HG02981 (cell line): ENCODE data around the gene TMTC1.
"Not testable (repeated sequence)": the region's sequence is repeated elsewhere in the genome, so short reads cannot be mapped to it uniquely, and the experiment has no call there.

Source experiments
- ATAC-seq: cut with Tn5 transposase; IDR thresholded peaks from one replicate; pipeline ENCODE4 v1.9.1; 2021; ENCODE audit warnings: mild to moderate bottlenecking, moderate library complexity; ENCODE audit not compliant: unreplicated experiment

TMTC1 gene

DNA sequence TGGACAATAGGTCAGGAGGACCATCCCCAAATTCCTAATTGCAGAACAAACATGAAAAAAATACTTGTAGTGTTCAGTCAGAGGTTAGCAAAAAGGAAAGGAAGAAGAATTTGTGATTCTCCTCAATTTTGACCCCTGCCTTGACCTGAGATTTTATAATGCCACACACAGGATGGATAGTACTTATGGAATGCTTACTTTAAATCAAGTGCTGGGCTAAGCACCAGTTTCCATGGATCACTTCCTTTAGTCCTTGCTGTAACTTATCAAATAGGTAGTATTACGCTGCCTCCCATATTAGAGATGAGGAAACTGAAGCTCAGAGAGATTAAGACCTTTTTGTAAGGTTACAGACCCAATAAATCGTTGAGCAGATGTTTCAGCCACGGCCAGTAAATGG lies 205.0 kb downstream of the TMTC1 start:
- ATAC-seq = no peak

DNA sequence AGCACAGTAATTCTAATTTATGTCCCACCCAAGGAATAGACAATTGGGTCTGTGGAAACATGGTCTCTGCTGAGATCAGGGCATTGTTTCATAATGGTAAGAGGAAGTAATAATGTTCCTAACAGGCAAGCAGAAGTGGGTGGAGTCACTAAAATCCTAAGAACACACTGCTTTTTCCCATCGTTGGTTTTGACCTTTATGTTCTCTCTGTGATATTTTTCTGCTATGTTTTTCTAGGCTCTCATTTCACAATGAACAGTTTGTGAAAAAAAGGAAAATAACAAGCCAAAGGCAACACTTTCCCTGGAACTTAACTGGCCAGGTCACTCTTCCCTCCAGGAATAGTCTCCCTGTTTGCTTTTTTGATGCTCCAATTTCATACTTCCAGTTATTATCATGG lies 205.7 kb downstream of the TMTC1 start:
- ATAC-seq = no peak

GRCh38 chr12:29574500-29574899 lies 209.2 kb downstream of the TMTC1 start:
- ATAC-seq = no peak

GRCh38 chr12:29572938-29573337 lies 210.8 kb downstream of the TMTC1 start:
- no peak for ATAC-seq

- ATAC-seq = no peak
Observed at GRCh38 chr12:29572464-29572863, 211.3 kb downstream of the TMTC1 start.

- no peak for ATAC-seq
Observed at GRCh38 chr12:29569132-29569757, 214.5 kb downstream of the TMTC1 start.

- ATAC-seq = no peak
Observed at GRCh38 chr12:29566441-29566840, 217.3 kb downstream of the TMTC1 start.

GRCh38 chr12:29565727-29566126 lies 218.0 kb downstream of the TMTC1 start:
- ATAC-seq = no peak

DNA sequence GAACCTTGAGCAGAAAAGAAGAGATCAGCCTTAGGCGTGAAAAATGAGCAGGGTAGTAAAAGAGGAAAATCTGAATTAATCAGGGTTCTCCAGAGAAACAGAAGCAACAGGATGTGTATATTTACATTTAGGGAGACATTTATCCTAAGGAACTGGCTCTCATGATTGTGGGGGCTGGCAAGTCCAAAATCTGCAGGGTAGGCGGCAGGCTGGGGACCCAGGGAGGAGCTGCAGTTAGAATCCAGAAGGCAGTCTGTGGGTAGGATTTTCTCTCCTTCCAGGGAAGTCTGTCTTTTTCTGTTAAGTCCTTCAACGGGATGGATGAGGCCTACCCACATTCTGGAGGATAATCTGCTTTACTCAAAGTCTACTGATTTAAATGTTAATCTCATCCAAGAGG lies 218.8 kb downstream of the TMTC1 start:
- ATAC-seq = no peak

DNA sequence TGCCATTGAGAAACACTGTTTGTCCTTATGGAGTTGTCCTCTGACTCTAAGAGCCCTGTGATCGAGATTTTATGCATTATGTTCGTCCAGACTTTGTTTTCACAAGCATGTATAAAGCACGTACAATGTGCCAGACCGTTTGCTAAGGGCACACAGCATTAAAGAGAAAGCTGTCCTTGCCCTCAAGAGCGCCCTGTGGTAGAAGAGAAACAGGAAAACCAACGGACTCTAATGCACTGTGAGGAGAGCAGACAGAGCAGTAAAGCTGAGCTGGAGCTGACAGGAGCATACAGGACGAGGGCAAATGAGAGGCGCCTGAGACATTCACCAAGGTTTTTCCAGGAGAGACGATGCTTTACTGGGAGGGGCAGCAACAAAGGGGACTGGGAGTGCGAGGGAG lies 220.1 kb downstream of the TMTC1 start:
- no peak for ATAC-seq

GRCh38 chr12:29563071-29563470 lies 220.7 kb downstream of the TMTC1 start:
- ATAC-seq = no peak

GRCh38 chr12:29562110-29562804 lies 221.5 kb downstream of the TMTC1 start:
- ATAC-seq = no peak

- ATAC-seq = no peak
Observed at GRCh38 chr12:29561664-29562071, 222.1 kb downstream of the TMTC1 start.

GRCh38 chr12:29559198-29559597 lies 224.5 kb downstream of the TMTC1 start:
- ATAC-seq = no peak

DNA sequence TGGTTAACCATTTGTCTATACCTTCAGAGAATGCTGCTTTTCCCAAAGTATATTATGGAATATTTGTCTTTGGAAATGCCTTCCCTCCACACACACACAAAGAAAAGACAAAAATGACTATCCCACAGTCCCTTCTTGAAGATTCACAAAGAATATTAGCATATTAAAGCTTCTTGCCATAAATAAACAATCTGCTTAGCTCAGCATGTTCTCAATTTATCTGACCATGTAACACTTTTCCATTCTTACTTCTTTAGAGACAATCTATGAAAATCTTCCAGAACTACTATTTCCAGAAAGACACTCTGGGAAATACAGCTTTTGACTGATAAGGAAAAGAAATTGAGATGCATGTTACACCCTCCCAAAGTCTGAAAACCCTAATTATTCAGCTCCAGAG lies 227.4 kb downstream of the TMTC1 start:
- no peak for ATAC-seq

- not testable (repeated sequence) for ATAC-seq
Observed at GRCh38 chr12:29555451-29555850, 228.3 kb downstream of the TMTC1 start.

DNA sequence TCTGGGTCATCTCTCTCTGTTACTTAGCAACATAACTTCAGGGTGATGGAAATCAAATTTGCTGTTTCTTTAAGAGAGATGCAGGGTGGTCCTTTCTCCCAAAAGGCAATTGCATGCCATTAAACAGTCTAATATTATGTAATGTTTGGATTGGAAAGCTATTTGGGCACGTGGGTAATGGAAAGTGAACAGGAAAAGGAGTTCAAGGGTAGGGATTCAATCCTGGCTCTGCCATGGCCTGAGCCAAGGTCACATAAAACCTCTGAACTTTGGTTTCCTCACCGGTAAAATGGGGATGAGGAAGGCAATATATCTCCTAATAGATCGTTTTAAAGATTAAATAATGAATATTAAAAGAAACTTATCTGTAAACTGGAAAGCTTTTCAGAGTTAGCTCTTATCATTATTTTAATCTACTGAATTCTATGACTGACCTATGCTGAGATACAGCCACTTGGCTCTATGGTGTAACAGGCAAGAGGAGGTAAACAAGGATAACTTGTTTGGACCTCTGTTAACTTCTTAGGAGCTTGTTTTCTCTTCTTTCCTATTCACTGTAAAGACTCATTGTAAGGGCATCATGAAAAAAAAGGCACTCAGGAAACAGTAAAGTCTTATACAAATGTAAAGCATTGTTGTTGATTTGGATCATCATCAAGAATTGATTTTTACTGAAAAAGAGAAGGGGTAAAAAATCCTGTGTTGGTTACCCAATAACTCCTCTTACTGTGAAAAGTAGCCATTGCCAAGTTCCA lies 230.6 kb downstream of the TMTC1 start:
- ATAC-seq = no peak

DNA sequence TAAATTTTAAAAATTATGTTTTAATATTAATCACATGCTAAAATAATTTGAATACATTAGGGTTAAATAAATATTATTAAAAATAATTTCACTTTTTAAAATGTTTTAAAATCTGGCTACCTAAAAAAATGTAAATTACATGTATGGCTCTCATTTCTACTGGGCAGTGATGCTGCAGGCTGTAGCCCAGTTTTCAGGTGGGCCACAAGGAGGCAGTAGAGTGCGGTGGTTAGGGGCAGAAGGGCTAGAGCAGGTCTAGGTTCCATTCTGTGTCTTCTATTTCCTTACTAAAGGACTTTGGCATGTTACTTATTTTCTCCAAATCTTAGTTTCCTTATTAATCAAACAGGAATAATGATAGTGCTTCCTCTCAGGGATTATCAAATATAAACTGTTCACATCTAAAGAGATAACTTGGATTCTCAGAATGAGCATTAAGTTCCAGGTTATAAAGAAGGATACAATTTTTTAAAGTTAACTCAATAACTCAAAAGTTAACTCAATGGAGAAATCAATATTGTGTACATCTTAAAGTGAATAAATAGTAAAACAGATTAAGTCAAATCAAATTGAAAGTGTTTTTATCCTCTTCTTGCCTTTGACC lies 231.3 kb downstream of the TMTC1 start:
- ATAC-seq = peak; percentile 94

- no peak for ATAC-seq
Observed at GRCh38 chr12:29551812-29552211, 231.9 kb downstream of the TMTC1 start.

DNA sequence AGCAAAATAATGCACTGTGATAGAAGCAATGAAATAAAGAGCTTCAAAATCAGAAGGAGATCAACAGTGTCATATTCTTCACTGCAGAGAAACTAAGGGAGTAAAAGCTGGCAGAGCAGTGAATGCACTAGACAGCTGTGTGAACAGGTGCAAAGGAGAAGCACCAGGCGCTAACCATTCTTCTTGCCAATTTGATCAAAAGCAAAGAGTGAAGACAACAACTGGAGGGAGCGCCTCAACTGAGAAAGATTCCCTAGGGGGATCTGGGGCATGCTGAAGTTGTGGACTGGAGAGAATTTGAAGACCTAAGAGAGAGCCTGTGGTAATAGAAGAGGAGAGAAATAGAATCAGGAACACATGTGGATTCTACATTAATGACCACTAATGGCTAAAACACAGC lies 235.9 kb downstream of the TMTC1 start:
- ATAC-seq = no peak

- ATAC-seq = no peak
Observed at GRCh38 chr12:29547151-29547632, 236.6 kb downstream of the TMTC1 start.
